Mucosa of descending colon (tissue), 3 donors: Measurements from ENCODE around the gene CCSER1. TPM values are rescaled to one million over a fixed set of nuclear protein-coding genes. Genes with fewer than 3 reads are reported as not detected.

ENCODE experiments used
- ATAC-seq: fragments of 200-7000 bp; cut with Tn5 transposase; one replicate; pipeline ENCODE4 v1.9.1; 2020; ENCODE audit warnings: mild to moderate bottlenecking, moderate library complexity
- DNase-seq, 3 donors: peaks; one replicate each; pipeline ENCODE4 v3.0.0-alpha.2; 2020
- H3K36me3 ChIP-seq: fragments of 200-600 bp; one replicate; pipeline ENCODE4 v1.8.0; 2021; ENCODE audit warnings: low read depth, mild to moderate bottlenecking
- H3K4me1 ChIP-seq: fragments of 200-600 bp; one replicate; pipeline ENCODE4 v1.8.0; 2021; ENCODE audit warnings: low read depth, mild to moderate bottlenecking
- H3K4me3 ChIP-seq: fragments of 200-600 bp; one replicate; pipeline ENCODE4 v1.8.0; 2021; ENCODE audit warnings: mild to moderate bottlenecking
- H3K9me3 ChIP-seq: fragments of 200-600 bp; one replicate; pipeline ENCODE4 v1.8.0; 2021; ENCODE audit warnings: mild to moderate bottlenecking
- intact Hi-C, 2 donors: fragments of 100-400 bp; cut with DNase I in 1 of 2; cut with micrococcal nuclease in 1 of 2; formaldehyde crosslinking; loops; one replicate each; pipeline versions ENCODE4 v1.11.0 to v1.11.1; 2022; cut with DNase I, micrococcal nuclease
- total RNA-seq, 3 donors: library from RNA; stranded (reverse); fragmentation: NEBNext Ultra II Directional in 2 of 3; extraction: Animal tissue kit (Norgen Biotek cat#: 25700) in 2 of 3; gene quantifications; one replicate each; pipeline versions ENCODE4 v1.2.1 to v1.2.4, GENCODE V29; 2021 to 2023
- TF ChIP-seq, protein P1 (sequence below): fragments of 200-600 bp; IDR thresholded peaks from one replicate; pipeline ENCODE4 v1.8.0; 2022; ENCODE audit warnings: antibody characterized with exemption, mild to moderate bottlenecking
- donor health status: DM: no; HTN: no; CAD: no; lungs with moderate emphysema.
- donor health status: DM: no; HTN: no; CAD: no.
- donor health status: DM: no; HTN: yes; CAD: no.

CCSER1 gene
- total RNA-seq, 3 donors from 2014 or later: 11.1 to 32.4 (median 13.3) TPM

DNA sequence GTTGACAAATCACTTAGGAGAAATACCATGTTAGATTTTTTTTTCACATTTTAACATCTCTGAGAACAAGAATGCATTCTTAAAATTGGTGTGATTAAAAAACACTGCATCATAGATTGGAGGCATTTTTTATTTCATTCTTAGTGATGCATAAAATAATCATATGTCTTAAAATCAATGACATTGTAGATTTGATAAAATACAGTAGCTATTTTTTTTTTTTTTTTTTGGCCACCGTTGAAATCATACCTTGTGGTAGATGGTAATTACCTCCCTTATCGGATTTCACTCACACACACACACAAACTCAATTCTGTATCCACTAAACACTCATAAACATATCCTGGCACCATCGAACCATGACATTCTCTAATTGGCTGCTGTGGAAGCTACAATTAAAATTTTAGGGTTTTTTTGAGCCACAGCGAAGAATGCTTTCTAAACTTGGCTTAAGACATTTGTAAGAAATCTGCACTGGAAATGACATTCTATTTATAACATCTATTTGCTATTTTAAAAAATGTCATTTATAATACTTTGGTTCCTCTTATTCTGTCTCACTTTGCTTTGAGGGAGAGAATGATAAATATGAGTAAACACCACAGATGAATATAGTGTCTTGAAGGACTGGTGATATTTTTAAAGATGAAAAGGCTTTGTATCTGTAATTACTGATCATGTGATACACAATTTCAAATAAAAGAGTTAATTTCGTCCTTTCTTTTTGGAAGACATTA lies 60.1 kb downstream of the CCSER1 start:
- no peak for ATAC-seq
- no peak overlapping the region for H3K4me3 ChIP-seq
- TF ChIP-seq, protein P1, sequence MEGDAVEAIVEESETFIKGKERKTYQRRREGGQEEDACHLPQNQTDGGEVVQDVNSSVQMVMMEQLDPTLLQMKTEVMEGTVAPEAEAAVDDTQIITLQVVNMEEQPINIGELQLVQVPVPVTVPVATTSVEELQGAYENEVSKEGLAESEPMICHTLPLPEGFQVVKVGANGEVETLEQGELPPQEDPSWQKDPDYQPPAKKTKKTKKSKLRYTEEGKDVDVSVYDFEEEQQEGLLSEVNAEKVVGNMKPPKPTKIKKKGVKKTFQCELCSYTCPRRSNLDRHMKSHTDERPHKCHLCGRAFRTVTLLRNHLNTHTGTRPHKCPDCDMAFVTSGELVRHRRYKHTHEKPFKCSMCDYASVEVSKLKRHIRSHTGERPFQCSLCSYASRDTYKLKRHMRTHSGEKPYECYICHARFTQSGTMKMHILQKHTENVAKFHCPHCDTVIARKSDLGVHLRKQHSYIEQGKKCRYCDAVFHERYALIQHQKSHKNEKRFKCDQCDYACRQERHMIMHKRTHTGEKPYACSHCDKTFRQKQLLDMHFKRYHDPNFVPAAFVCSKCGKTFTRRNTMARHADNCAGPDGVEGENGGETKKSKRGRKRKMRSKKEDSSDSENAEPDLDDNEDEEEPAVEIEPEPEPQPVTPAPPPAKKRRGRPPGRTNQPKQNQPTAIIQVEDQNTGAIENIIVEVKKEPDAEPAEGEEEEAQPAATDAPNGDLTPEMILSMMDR: no peak
- no peak for DNase-seq
- peaks cover 13% of the 10 kb centered on the region for H3K4me1 ChIP-seq
- no peaks in the 10 kb centered on the region for H3K36me3 ChIP-seq
- H3K9me3 ChIP-seq: no peaks in the 10 kb centered on the region
- intact Hi-C loops: no loop called here

DNA sequence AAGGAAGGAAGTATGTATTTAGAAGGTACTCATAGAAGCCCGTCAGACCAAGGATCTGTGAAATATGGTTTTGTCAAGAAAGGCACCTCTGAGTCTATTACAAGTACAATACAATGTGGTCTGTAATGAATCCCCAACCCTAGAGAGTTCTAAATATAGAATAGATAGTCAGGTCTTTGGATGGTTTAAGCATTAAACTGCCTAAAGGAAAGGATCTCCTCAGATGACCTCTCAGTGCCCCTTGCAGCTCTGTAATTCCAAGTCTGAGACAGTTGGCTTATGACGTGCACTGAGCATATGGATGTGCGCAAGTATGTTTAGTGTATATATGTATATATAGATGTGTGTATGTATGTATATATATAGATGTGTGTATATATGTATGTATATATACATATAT lies 62.0 kb downstream of the CCSER1 start:
- TF ChIP-seq, protein P1: no peak
- DNase-seq (no peak), ATAC-seq (no peak)
- intact Hi-C loops: no loop called here
- H3K4me3 ChIP-seq: no peak overlapping the region
- no peaks in the 10 kb centered on the region for H3K36me3 ChIP-seq
- peaks cover 8% of the 10 kb centered on the region for H3K4me1 ChIP-seq
- no peaks in the 10 kb centered on the region for H3K9me3 ChIP-seq

DNA sequence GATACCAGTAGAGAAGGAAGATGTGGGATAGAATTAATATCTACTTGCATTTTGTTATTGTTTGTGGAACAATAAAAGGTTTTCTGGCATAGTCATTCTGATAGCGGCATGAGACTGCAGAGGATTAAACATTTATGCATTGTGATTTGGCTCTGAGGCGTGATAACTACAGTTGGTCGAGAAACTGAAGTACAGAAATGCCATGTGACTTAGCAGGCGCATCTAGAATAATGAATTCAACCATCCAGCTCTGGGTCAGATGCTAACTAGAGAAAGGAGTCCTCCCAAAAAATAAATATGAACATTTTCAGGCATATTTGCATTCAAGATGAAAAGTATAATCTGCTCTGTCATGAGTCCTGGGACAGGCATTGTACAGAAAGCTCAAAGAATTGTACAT lies 62.8 kb downstream of the CCSER1 start:
- Histone ChIP-seq H3K4me1 (peaks cover under 1% of the 10 kb centered on the region), H3K4me3 (no peak overlapping the region), H3K36me3 (no peaks in the 10 kb centered on the region), H3K9me3 (no peaks in the 10 kb centered on the region)
- ATAC-seq (no peak), DNase-seq (no peak)
- TF ChIP-seq, protein P1: no peak
- intact Hi-C loops: no loop called here

DNA sequence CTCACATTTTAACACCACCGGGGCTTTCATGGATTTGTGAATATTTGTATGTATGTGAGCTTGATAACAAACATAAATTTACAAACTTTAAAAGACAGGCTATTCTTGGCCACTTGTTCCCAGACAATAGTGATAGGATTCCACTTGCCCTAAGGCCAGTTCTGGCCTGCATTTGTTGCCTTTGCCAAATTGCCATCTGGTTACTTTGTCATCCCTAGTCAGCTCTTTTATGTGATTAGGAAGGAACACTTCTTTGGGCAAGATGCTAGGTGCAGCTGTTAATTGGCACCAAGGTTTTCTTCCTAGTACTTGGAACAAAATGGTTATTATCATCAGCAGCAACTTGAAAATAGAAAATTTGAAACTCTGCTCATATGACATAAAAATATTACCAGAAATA lies 63.3 kb downstream of the CCSER1 start:
- Histone ChIP-seq H3K4me1 (no peaks in the 10 kb centered on the region), H3K4me3 (no peak overlapping the region), H3K9me3 (no peaks in the 10 kb centered on the region), H3K36me3 (no peaks in the 10 kb centered on the region)
- DNase-seq: no peak
- TF ChIP-seq, protein P1: no peak
- intact Hi-C loops: no loop called here
- ATAC-seq: no peak

DNA sequence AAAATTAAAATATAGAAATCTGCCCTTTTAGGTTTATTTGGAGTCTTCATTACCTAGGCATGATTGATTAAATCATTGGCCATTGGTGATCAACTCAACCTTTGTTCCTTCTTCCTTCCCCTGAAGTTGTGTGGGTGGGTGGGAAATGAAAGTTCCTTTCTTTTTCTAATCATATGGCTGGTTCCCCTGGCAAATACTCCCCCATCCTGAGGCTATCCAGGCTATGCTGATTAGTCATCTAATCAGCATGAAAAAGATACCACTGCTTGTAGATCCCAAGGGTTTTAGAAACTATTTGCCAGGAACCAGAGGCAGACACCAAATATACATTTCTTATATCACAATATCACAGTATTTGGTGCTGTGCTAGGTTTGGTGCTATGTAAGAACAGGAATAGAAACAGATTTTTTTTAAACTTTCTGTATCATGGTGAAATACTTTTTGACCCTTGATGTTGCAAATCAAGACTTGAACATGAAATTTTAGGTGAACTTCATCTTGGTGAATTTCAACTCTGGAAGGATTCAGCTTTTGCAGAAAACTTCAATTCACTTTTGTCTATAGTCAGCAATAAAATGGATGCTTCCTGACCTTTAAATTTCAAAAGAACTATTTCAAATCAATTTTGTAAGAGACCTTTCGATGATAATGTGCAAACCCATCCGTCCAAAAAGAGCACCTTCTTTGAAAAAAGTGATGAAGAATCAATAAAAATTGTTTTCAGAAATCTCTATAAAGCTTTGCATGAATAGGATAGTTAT lies 71.1 kb downstream of the CCSER1 start:
- H3K9me3 ChIP-seq: no peaks in the 10 kb centered on the region
- H3K4me3 ChIP-seq: no peak overlapping the region
- no peaks in the 10 kb centered on the region for H3K36me3 ChIP-seq
- TF ChIP-seq, protein P1: no peak
- no peaks in the 10 kb centered on the region for H3K4me1 ChIP-seq
- intact Hi-C loops: no loop called here
- DNase-seq: no peak
- ATAC-seq: no peak
